Neural cell (in vitro differentiated cells): ENCODE data around the gene CDK11A. TPM values are rescaled to one million over a fixed set of nuclear protein-coding genes. Genes with fewer than 3 reads are reported as not detected.
"Not testable (repeated sequence)": the region's sequence is repeated elsewhere in the genome, so short reads cannot be mapped to it uniquely, and the experiment has no call there.

Experiments used
- H2AFZ ChIP-seq: fragments of 200-600, 300-800 bp; sonication (generic), shearing (Covaris generic); 2 replicates; pipeline ENCODE4 v1.6.0; 2014; ENCODE audit warnings: low read depth, mild to moderate bottlenecking, antibody characterized with exemption, low read length, moderate library complexity
- H3F3A ChIP-seq: fragments of 200-600 bp; shearing (Covaris generic); 2 replicates; pipeline ENCODE4 v1.6.1; 2016; ENCODE audit warnings: mild to moderate bottlenecking, moderate library complexity, mixed read lengths, antibody characterized with exemption, low read length; ENCODE audit not compliant: insufficient read depth, poor library complexity, severe bottlenecking
- H3K27ac ChIP-seq: fragments of 200-600, 300-800 bp; sonication (generic), shearing (Covaris generic); 2 replicates; pipeline ENCODE4 v1.5.1; 2014; ENCODE audit warnings: mild to moderate bottlenecking, low read length, moderate library complexity
- H3K27me3 ChIP-seq: fragments of 300-800, 200-600 bp; sonication (generic), shearing (Covaris generic); 2 replicates; pipeline ENCODE4 v1.6.0; 2014; ENCODE audit warnings: mild to moderate bottlenecking, low read depth, low read length, moderate library complexity; ENCODE audit not compliant: insufficient read depth
- H3K36me3 ChIP-seq: fragments of 300-800, 200-600 bp; sonication (generic), shearing (Covaris generic); 2 replicates; pipeline ENCODE4 v1.5.1; 2014; ENCODE audit warnings: mild to moderate bottlenecking, antibody characterized with exemption, low read length, moderate library complexity; ENCODE audit not compliant: insufficient read depth
- H3K4me2 ChIP-seq: fragments of 300-800, 200-600 bp; sonication (generic), shearing (Covaris generic); 2 replicates; pipeline ENCODE4 v1.6.0; 2014; ENCODE audit warnings: mild to moderate bottlenecking, low read length
- H3K4me3 ChIP-seq: fragments of 300-800, 200-600 bp; sonication (generic), shearing (Covaris generic); 2 replicates; pipeline ENCODE4 v1.5.1; 2014; ENCODE audit warnings: mild to moderate bottlenecking, low read length, moderate library complexity
- H3K79me2 ChIP-seq: fragments of 200-600 bp; shearing (Covaris generic); replicated peaks from 2 replicates; pipeline ENCODE4 v1.6.0; 2014; ENCODE audit warnings: mild to moderate bottlenecking, low read length, moderate library complexity; ENCODE audit not compliant: insufficient read depth
- H3K9ac ChIP-seq: fragments of 300-800, 200-600 bp; sonication (generic), shearing (Covaris generic); 2 replicates; pipeline ENCODE4 v1.6.1; 2016; ENCODE audit warnings: mild to moderate bottlenecking, low read length, mixed read lengths
- H3K9me2 ChIP-seq: fragments of 200-600 bp; shearing (Covaris generic); 2 replicates; pipeline ENCODE4 v1.6.1; 2016; ENCODE audit warnings: mild to moderate bottlenecking, low read length, mixed read lengths; ENCODE audit not compliant: insufficient read depth
- H3K9me3 ChIP-seq: fragments of 200-600, 300-800 bp; sonication (generic), shearing (Covaris generic); 2 replicates; pipeline ENCODE4 v1.6.1; 2016; ENCODE audit warnings: mild to moderate bottlenecking, mixed run types, low read length, moderate library complexity, mixed read lengths
- H4K20me1 ChIP-seq: fragments of 200-600 bp; shearing (Covaris generic); 2 replicates; pipeline ENCODE4 v1.6.1; 2016; ENCODE audit warnings: mild to moderate bottlenecking, mixed run types; ENCODE audit not compliant: insufficient read depth
- CTCF ChIP-seq: fragments of 450-650 bp; IDR thresholded peaks from 2 replicates; pipeline ENCODE4 v1.5.1; 2014; ENCODE audit warnings: antibody characterized with exemption, mild to moderate bottlenecking, moderate library complexity; ENCODE audit not compliant: poor library complexity, severe bottlenecking
- EP300 ChIP-seq: fragments of 450-650 bp; conservative IDR thresholded peaks from 2 replicates; pipeline ENCODE4 v1.6.1; 2014; ENCODE audit warnings: antibody characterized with exemption, mild to moderate bottlenecking, moderate library complexity; ENCODE audit not compliant: poor library complexity, severe bottlenecking
- EZH2 ChIP-seq: fragments of 200-600, 300-800 bp; shearing (Covaris generic), sonication (generic); IDR thresholded peaks from 2 replicates; pipeline ENCODE4 v1.6.1; 2014; ENCODE audit warnings: antibody characterized with exemption, low read length, borderline replicate concordance, mild to moderate bottlenecking; ENCODE audit not compliant: insufficient read depth, poor library complexity, severe bottlenecking
- MXI1 ChIP-seq: fragments of 450-650 bp; conservative IDR thresholded peaks from 2 replicates; pipeline ENCODE4 v1.6.1; 2014; ENCODE audit warnings: antibody characterized with exemption, mild to moderate bottlenecking; ENCODE audit not compliant: poor library complexity, severe bottlenecking
- POLR2AphosphoS5 ChIP-seq: IDR thresholded peaks from 2 replicates; pipeline ENCODE4 v1.6.1; 2012
- RAD21 ChIP-seq: fragments of 450-650 bp; conservative IDR thresholded peaks from 2 replicates; pipeline ENCODE4 v1.6.1; 2014; ENCODE audit warnings: antibody characterized with exemption, mild to moderate bottlenecking, moderate library complexity
- REST ChIP-seq: IDR thresholded peaks from 2 replicates; pipeline ENCODE4 v1.6.1; 2012; ENCODE audit warnings: borderline replicate concordance
- SMC3 ChIP-seq: fragments of 450-650 bp; conservative IDR thresholded peaks from 2 replicates; pipeline ENCODE4 v1.6.1; 2014; ENCODE audit warnings: antibody characterized with exemption, mild to moderate bottlenecking, moderate library complexity; ENCODE audit not compliant: poor library complexity
- TAF1 ChIP-seq: IDR thresholded peaks from 2 replicates; pipeline ENCODE4 v1.6.1; 2012; ENCODE audit warnings: low read depth
- polyA plus RNA-seq: library from polyadenylated mRNA; depleted of rRNA; stranded (reverse); fragments of >200 nt; gene quantifications from 2 replicates; pipeline ENCODE4 v1.2.3, GENCODE V29; 2014

The CDK11A gene
- polyA plus RNA-seq, 1 donor from 2014 or later, result 20.2 TPM

- not testable (repeated sequence) for H3K27me3 ChIP-seq, H3K9me3 ChIP-seq, H3K9me2 ChIP-seq, H4K20me1 ChIP-seq, H3K4me3 ChIP-seq, H3K9ac ChIP-seq, H3K4me2 ChIP-seq, H3K79me2 ChIP-seq, H3K36me3 ChIP-seq, H3F3A ChIP-seq, H3K27ac ChIP-seq, H2AFZ ChIP-seq
Observed at GRCh38 chr1:1726088-1726487, 1.9 kb upstream of the CDK11A start.

- Histone ChIP-seq H3K9ac (no peak overlapping the region), H3K9me3 (no peaks in the 10 kb centered on the region), H2AFZ (no peak overlapping the region), H3K9me2 (no peaks in the 10 kb centered on the region), H4K20me1 (no peaks in the 10 kb centered on the region), H3K27ac (no peak overlapping the region), H3K4me2 (no peak overlapping the region), H3K36me3 (no peaks in the 10 kb centered on the region), H3K4me3 (no peak overlapping the region), H3F3A (no peaks in the 10 kb centered on the region), H3K79me2 (no peaks in the 10 kb centered on the region), H3K27me3 (no peaks in the 10 kb centered on the region)
- TF ChIP-seq POLR2AphosphoS5 (no peak), SMC3 (no peak), TAF1 (no peak), CTCF (no peak), EP300 (no peak), EZH2 (no peak), REST (no peak), RAD21 (no peak), MXI1 (no peak)
Observed at GRCh38 chr1:1721201-1721600, 3.0 kb downstream of the CDK11A start.

GRCh38 chr1:1715109-1715883 is 8.9 kb downstream of the CDK11A start:
- not testable (repeated sequence) for H3K36me3 ChIP-seq, H3K79me2 ChIP-seq, H3K27me3 ChIP-seq, H3K4me3 ChIP-seq, H3K27ac ChIP-seq, H3K9ac ChIP-seq, H3K9me2 ChIP-seq, H4K20me1 ChIP-seq, H3K4me2 ChIP-seq, H3K9me3 ChIP-seq, H2AFZ ChIP-seq, H3F3A ChIP-seq

GRCh38 chr1:1707897-1708296 is 16.3 kb downstream of the CDK11A start:
- not testable (repeated sequence) for H3K9me2 ChIP-seq, H3K27me3 ChIP-seq, H3F3A ChIP-seq, H3K4me3 ChIP-seq, H4K20me1 ChIP-seq, H3K4me2 ChIP-seq, H3K79me2 ChIP-seq, H3K36me3 ChIP-seq, H3K9me3 ChIP-seq, H2AFZ ChIP-seq, H3K9ac ChIP-seq, H3K27ac ChIP-seq

- H3K27ac ChIP-seq, H3K36me3 ChIP-seq, H3K9me2 ChIP-seq, H2AFZ ChIP-seq, H3K27me3 ChIP-seq, H4K20me1 ChIP-seq, H3K9me3 ChIP-seq, H3K4me2 ChIP-seq, H3K79me2 ChIP-seq, H3K9ac ChIP-seq, H3F3A ChIP-seq, H3K4me3 ChIP-seq: not testable (repeated sequence)
Observed at GRCh38 chr1:1707241-1707640, 16.9 kb downstream of the CDK11A start.
